ENCODE data around the gene ASB11.

The ASB11 gene

GRCh38 chrX:15315509-15315908 is at the start of gene ASB11:
Gene ASB11 (minus strand): TSS chrX:15315640. CDS start chrX:15315605, 35 bp downstream.
- no peak within 1 kb of the TSS for H3K4me3 Mint-ChIP-seq
- H3K27ac Mint-ChIP-seq: no peak within 1 kb of the TSS
- H3K36me3 Mint-ChIP-seq (ENCODE audit: low read depth): peaks cover 12% of the 10 kb centered on the region
- DNase-seq: no peak
- no peaks in the 10 kb centered on the region for H3K9me3 Mint-ChIP-seq
- TF ChIP-seq, protein P1, sequence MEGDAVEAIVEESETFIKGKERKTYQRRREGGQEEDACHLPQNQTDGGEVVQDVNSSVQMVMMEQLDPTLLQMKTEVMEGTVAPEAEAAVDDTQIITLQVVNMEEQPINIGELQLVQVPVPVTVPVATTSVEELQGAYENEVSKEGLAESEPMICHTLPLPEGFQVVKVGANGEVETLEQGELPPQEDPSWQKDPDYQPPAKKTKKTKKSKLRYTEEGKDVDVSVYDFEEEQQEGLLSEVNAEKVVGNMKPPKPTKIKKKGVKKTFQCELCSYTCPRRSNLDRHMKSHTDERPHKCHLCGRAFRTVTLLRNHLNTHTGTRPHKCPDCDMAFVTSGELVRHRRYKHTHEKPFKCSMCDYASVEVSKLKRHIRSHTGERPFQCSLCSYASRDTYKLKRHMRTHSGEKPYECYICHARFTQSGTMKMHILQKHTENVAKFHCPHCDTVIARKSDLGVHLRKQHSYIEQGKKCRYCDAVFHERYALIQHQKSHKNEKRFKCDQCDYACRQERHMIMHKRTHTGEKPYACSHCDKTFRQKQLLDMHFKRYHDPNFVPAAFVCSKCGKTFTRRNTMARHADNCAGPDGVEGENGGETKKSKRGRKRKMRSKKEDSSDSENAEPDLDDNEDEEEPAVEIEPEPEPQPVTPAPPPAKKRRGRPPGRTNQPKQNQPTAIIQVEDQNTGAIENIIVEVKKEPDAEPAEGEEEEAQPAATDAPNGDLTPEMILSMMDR (IDR thresholded peaks at IDR 0.05): no peak
- H3K27me3 Mint-ChIP-seq (ENCODE audit: low read depth, poor library complexity): peaks cover 3% of the 10 kb centered on the region
- no peaks in the 10 kb centered on the region for H3K4me1 Mint-ChIP-seq

- Mint-ChIP-seq H3K27ac (no peak overlapping the region), H3K4me3 (no peak overlapping the region), H3K4me1 (no peaks in the 10 kb centered on the region), H3K36me3 (ENCODE audit: low read depth) (no peaks in the 10 kb centered on the region), H3K9me3 (peaks cover 2% of the 10 kb centered on the region), H3K27me3 (ENCODE audit: low read depth, poor library complexity) (peaks cover 5% of the 10 kb centered on the region)
- DNase-seq: no peak
- TF ChIP-seq, protein P1 (IDR thresholded peaks at IDR 0.05): no peak
These were observed 44.3 kb upstream of the ASB11 start for GRCh38 chrX:15359701-15360100.

DNA sequence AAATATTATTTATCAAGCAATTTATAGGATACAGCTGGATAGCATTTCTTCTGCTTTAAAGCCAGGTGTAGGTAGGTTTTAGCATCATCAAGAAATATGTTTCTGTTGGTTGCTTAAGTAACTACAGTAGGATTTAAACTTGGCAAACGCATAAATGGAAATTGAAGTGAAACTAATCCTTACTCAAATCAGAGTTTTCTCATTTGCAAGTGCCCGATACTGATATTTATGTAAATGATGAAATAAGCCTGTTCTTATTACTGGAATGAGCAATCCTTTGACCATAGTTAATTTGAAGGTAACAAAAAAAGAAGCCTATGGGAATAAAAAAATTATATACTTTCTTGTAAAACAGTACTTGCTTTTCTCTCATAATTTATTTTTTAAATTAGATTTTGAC is 43.1 kb upstream of the ASB11 start:
- Mint-ChIP-seq H3K27ac (no peak overlapping the region), H3K4me1 (no peaks in the 10 kb centered on the region), H3K4me3 (no peak overlapping the region), H3K9me3 (peaks cover 2% of the 10 kb centered on the region), H3K27me3 (ENCODE audit: low read depth, poor library complexity) (peaks cover 5% of the 10 kb centered on the region), H3K36me3 (ENCODE audit: low read depth) (no peaks in the 10 kb centered on the region)
- no peak for DNase-seq
- TF ChIP-seq, protein P1 (IDR thresholded peaks at IDR 0.05): no peak

DNA sequence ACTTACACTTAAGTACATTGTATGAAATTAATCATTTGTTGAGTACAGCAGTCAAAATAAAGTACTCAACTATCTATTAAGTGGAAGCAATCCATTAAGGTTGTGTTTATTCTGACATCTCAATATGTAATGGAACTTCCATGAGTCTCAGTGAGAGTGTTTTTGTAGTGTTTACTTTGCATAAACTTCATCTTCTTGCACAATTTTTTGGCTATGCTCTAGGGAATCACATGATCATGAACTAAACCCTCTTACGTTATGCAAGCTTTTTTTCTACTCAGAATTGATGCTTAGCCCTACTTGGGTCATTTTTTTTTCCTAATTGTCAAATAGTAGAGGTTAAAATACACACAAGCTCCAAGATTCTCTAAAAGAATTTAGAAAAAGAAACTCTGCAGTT is 41.0 kb upstream of the ASB11 start:
- H3K27ac Mint-ChIP-seq: no peak overlapping the region
- H3K4me1 Mint-ChIP-seq: no peaks in the 10 kb centered on the region
- peaks cover 2% of the 10 kb centered on the region for H3K9me3 Mint-ChIP-seq
- peaks cover 5% of the 10 kb centered on the region for H3K27me3 Mint-ChIP-seq (ENCODE audit: low read depth, poor library complexity)
- no peak overlapping the region for H3K4me3 Mint-ChIP-seq
- TF ChIP-seq, protein P1 (IDR thresholded peaks at IDR 0.05): no peak
- no peaks in the 10 kb centered on the region for H3K36me3 Mint-ChIP-seq (ENCODE audit: low read depth)
- DNase-seq: no peak

DNA sequence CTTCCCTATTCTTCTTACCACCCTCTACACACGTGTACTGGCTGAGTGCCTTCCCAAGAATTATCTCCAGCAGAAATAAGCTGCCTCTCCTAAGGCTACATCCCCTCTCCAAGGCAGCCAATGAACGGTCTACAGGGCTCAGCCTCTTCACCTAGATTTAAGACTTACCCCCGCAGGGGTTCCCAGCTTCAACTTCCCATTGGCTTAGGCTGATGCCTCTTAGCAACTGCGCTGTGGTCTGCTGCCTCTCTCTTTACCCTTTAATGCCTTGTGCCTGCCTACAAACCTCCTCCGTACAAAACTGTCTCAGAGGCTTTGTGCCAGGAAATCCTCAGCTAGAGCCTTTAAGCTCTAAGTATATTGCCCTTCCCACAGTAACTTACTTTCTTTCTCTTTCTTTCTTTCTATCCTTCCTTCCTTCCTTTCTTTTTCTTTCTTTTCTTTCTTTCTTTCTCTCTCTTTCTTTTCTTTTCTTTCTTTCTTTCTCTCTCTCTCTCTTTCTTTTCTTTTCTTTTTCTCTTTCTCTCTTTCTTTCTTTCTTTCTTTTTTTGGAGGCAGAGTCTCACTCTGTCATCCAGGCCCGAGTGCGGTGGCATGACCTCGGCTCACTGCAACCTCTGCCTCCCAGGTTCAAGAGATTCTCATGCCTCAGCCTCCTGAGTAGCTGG is 35.0 kb upstream of the ASB11 start:
- Mint-ChIP-seq H3K27me3 (ENCODE audit: low read depth, poor library complexity) (peaks cover 8% of the 10 kb centered on the region), H3K9me3 (peaks cover 2% of the 10 kb centered on the region), H3K27ac (peak overlapping the region; percentile 4), H3K4me3 (no peak overlapping the region), H3K36me3 (ENCODE audit: low read depth) (no peaks in the 10 kb centered on the region), H3K4me1 (peaks cover 19% of the 10 kb centered on the region)
- TF ChIP-seq, protein P1 (IDR thresholded peaks at IDR 0.05): no peak
- peak; percentile 8 for DNase-seq

GRCh38 chrX:15349046-15349445 is 33.6 kb upstream of the ASB11 start:
- no peaks in the 10 kb centered on the region for H3K36me3 Mint-ChIP-seq (ENCODE audit: low read depth)
- TF ChIP-seq, protein P1 (IDR thresholded peaks at IDR 0.05): peak; percentile 70
- H3K9me3 Mint-ChIP-seq: no peaks in the 10 kb centered on the region
- no peak overlapping the region for H3K4me3 Mint-ChIP-seq
- H3K27ac Mint-ChIP-seq: no peak overlapping the region
- DNase-seq: peak; percentile 46
- H3K4me1 Mint-ChIP-seq: peaks cover 19% of the 10 kb centered on the region
- peaks cover 8% of the 10 kb centered on the region for H3K27me3 Mint-ChIP-seq (ENCODE audit: low read depth, poor library complexity)

All from nephron progenitor cell (in vitro differentiated cells).